Stimulated activated effector memory CD8-positive, alpha-beta T cell treated with anti-CD3 and anti-CD28 coated beads, Interleukin-12 subunit alpha, Interleukin-12 subunit beta, amount 100 ng/mL, for 72 hours (primary cell): Measurements from ENCODE around the gene IFIT5.

Experiments used
- ATAC-seq: fragments of 150-1000 bp; cut with Tn5 transposase; 2 replicates; pipeline ENCODE4 v1.10.0; 2021
- DNase-seq, 2 donors: peaks; one replicate each; pipeline ENCODE4 v3.0.0; 2021 to 2022; ENCODE audit warnings: low spot score in 2 of 2
- H3K27ac Mint-ChIP-seq: one replicate; pipeline ENCODE4 v1.8.0; 2022; ENCODE audit warnings: mild to moderate bottlenecking, mixed read lengths
- H3K36me3 Mint-ChIP-seq: one replicate; pipeline ENCODE4 v1.8.0; 2022; ENCODE audit warnings: mild to moderate bottlenecking, mixed read lengths
- H3K4me1 Mint-ChIP-seq: one replicate; pipeline ENCODE4 v1.8.0; 2022; ENCODE audit warnings: mixed read lengths
- H3K4me3 Mint-ChIP-seq: one replicate; pipeline ENCODE4 v1.8.0; 2022; ENCODE audit warnings: mild to moderate bottlenecking, mixed read lengths
- H3K9me3 Mint-ChIP-seq: one replicate; pipeline ENCODE4 v1.8.0; 2022; ENCODE audit warnings: mixed read lengths

Gene IFIT5, protein sequence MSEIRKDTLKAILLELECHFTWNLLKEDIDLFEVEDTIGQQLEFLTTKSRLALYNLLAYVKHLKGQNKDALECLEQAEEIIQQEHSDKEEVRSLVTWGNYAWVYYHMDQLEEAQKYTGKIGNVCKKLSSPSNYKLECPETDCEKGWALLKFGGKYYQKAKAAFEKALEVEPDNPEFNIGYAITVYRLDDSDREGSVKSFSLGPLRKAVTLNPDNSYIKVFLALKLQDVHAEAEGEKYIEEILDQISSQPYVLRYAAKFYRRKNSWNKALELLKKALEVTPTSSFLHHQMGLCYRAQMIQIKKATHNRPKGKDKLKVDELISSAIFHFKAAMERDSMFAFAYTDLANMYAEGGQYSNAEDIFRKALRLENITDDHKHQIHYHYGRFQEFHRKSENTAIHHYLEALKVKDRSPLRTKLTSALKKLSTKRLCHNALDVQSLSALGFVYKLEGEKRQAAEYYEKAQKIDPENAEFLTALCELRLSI

GRCh38 chr10:89414146-89414878 lies at the start of gene IFIT5:
Gene IFIT5, plus strand, starts transcription at chr10:89414568. Its CDS starts 231 bp downstream, at chr10:89414799.
- Mint-ChIP-seq H3K9me3 (no peaks in the 10 kb centered on the region), H3K27ac (peak within 1 kb of the TSS; percentile 96), H3K36me3 (peaks cover 15% of the 10 kb centered on the region), H3K4me1 (peaks cover 42% of the 10 kb centered on the region), H3K4me3 (peak within 1 kb of the TSS; percentile 94)
- DNase-seq, result peak; percentile 55 to 83
- peak; percentile 90 for ATAC-seq

DNA sequence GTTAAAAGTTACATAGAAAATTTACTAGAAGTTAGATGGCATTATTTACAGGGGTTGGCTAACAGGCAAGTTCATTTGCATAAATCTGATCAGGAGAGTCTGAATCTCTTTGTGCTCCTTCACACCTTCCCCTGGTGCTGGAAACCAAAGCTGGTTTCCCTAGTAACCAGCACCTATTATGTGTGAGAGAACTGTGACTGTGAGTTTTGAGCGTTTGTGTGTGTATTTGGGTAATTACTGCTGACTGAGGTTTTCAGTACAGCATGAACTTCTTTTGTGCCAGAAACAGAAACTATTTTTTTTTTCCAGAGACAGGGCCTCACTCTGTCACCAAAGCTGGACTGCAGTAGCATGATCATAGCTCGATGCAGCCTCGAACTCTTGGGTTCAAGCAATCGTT lies 46.8 kb upstream of the IFIT5 start:
- ATAC-seq (peak; percentile 74), DNase-seq (no peak)
- H3K36me3 Mint-ChIP-seq, result no peaks in the 10 kb centered on the region
- no peak overlapping the region for H3K4me3 Mint-ChIP-seq
- H3K27ac Mint-ChIP-seq, result no peak overlapping the region
- no peaks in the 10 kb centered on the region for H3K9me3 Mint-ChIP-seq
- H3K4me1 Mint-ChIP-seq, result peaks cover 18% of the 10 kb centered on the region

DNA sequence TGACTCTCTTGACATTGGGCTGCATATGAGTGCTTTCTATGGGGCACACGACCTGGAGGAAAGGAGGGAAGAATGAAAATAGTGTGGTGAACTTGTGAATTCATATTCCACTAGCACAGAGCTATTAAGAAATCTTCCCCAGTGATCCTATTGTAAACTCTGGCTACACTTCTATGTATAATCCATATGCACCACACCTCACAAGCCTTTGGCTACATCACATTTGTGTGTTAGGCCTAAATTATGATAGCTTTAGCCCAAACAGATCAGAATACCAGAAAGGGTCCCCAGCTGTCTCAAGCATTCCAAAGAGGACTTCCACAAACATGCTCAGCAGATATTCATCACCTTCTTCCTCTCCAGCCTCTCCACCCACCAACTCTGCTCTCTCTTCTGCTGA lies 46.2 kb upstream of the IFIT5 start:
- H3K36me3 Mint-ChIP-seq, result no peaks in the 10 kb centered on the region
- H3K27ac Mint-ChIP-seq, result no peak overlapping the region
- peaks cover 18% of the 10 kb centered on the region for H3K4me1 Mint-ChIP-seq

DNA sequence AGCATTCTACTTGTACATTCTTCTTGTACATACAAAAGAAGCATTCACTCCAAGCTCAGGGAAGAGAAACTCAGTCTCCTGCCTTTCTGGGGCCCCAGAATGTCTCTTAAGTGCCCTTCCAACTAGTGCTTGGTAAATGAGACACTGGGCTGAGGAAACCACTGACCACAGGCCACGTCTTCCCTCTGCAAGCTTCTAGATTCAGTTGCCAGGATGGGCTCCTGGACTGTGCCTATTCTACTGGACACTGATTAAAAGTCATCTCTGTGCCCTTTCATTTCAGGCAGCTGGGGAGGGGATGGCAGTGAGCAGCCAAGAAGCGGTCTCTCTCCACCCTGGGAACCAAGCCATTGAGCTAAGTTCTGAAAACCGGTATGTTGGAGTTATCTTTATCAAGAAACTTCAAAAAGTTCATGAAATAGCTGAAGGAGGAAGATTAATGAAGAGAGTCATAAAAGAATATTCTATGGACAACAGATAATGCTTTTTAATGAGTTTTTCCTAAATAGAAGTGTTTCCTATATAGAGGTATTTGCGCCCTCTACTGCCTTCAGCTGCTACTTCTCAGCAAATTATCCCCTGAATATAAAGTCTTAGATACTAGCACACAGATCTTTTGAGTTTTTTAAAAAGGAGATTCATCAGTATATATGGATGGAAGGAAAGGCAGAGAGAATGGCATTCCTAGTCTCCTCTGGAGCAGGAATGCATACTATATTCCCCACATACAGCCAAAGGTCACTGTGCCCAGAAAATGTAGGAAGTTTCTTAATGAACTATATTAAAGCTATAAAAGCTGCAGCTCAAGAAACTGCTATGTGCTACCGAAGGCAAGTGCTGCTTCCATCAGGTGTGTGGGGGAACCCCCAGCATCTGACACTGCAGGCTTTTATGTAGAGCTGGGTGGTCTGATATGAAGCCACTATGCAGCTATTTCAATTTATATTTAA lies 44.9 kb upstream of the IFIT5 start:
- Mint-ChIP-seq H3K4me3 (no peak overlapping the region), H3K9me3 (no peaks in the 10 kb centered on the region), H3K36me3 (no peaks in the 10 kb centered on the region), H3K27ac (no peak overlapping the region), H3K4me1 (peaks cover 18% of the 10 kb centered on the region)
- ATAC-seq (no peak), DNase-seq (no peak)

More for the DNA sequence above, 46.2 kb upstream of the IFIT5 start:
- Mint-ChIP-seq H3K9me3 (no peaks in the 10 kb centered on the region), H3K4me3 (no peak overlapping the region)
- ATAC-seq, result no peak
- DNase-seq, result no peak

DNA sequence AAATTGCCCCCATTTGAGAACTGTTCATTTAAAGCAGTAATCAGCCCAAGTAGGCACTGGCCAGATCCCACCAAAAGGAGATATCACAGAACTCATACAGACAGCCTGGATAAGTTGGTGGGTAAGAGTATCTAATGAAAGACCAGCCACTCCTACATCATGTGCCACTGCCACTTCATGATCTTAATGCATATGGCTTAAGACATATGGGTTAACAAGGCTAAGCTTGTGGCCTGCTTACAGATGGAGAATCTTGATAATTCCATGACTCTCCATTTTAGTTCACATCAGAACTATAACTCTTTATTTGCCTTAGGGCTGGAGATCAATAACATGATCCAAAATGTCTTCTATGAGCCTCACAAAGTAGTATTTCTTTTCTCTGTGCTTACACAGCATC lies 43.3 kb upstream of the IFIT5 start:
- no peaks in the 10 kb centered on the region for H3K9me3 Mint-ChIP-seq
- H3K4me1 Mint-ChIP-seq, result peaks cover 18% of the 10 kb centered on the region
- ATAC-seq (no peak), DNase-seq (no peak)
- H3K4me3 Mint-ChIP-seq, result no peak overlapping the region
- H3K36me3 Mint-ChIP-seq, result no peaks in the 10 kb centered on the region
- no peak overlapping the region for H3K27ac Mint-ChIP-seq

- H3K36me3 Mint-ChIP-seq, result no peaks in the 10 kb centered on the region
- ATAC-seq (no peak), DNase-seq (no peak)
- H3K4me1 Mint-ChIP-seq, result peaks cover 18% of the 10 kb centered on the region
- no peak overlapping the region for H3K4me3 Mint-ChIP-seq
- H3K9me3 Mint-ChIP-seq, result no peaks in the 10 kb centered on the region
- H3K27ac Mint-ChIP-seq, result no peak overlapping the region
Measured at GRCh38 chr10:89371987-89372386, 42.4 kb upstream of the IFIT5 start.

DNA sequence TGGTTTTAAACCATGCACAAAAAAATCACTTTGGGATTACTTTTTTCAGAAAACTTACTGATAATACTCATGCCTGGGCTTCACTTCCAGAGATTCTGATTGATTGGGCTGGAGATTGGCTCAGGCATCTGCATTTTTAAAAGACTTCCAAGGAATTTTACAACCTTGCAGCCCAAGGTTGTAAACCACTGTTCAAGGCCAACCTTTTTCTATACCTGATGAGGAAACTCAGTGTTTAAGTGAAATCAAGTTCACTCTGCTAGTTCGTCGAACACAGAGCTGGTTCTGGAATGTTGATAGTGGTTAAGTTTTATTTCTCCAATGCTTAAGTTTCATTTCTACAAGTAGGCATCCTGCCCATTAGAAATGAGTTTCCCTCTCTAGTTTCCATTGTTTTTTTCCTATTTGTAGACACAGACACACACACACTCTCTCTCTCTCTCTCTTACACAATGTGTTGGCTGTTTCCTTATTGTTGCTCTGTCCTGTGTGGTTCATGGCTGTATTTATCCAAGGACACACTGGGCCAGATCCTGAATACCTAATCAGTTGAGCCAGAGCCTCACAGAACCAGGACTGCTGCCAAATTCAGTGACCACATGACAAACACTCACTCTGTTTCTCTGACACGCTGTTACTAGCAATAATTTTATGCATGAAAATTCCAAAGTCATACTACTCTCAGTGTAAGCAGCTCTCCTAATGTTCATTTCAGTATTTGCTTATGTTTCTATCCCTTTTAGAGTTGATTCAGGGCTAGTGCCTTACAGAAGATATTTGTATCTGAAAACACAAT lies 40.3 kb upstream of the IFIT5 start:
- H3K36me3 Mint-ChIP-seq, result no peaks in the 10 kb centered on the region
- no peak for ATAC-seq
- no peak overlapping the region for H3K4me3 Mint-ChIP-seq
- no peak overlapping the region for H3K27ac Mint-ChIP-seq
- peaks cover 3% of the 10 kb centered on the region for H3K4me1 Mint-ChIP-seq
- no peaks in the 10 kb centered on the region for H3K9me3 Mint-ChIP-seq
- DNase-seq, result no peak

DNA sequence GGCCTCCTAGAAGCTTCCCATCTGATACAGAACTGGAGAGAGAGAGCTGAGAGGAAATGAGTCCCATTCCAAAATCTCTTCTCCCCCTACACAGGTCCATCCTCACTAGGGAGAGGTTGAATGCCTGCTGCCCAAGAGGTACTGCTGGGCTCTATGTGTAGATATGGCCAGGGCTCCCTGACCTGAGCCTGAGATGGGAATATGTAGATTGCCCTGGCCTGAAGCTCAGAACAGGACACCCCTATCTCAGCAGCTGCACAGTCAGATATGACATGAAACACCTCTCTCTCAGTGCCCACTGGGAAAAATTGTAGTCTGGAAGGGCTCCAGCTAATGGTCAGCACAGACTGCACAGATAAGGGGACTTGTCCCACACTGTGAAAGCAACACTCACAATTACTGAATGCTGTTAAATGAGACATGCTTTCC lies 39.6 kb upstream of the IFIT5 start:
- Mint-ChIP-seq H3K4me3 (no peak overlapping the region), H3K27ac (no peak overlapping the region), H3K36me3 (no peaks in the 10 kb centered on the region), H3K4me1 (no peaks in the 10 kb centered on the region), H3K9me3 (no peaks in the 10 kb centered on the region)
- ATAC-seq (no peak), DNase-seq (no peak)

- H3K27ac Mint-ChIP-seq, result no peak within 1 kb of the TSS
- DNase-seq (no peak), ATAC-seq (no peak)
- H3K36me3 Mint-ChIP-seq, result no peaks in the 10 kb centered on the region
- H3K4me3 Mint-ChIP-seq, result no peak within 1 kb of the TSS
- H3K4me1 Mint-ChIP-seq, result no peaks in the 10 kb centered on the region
- H3K9me3 Mint-ChIP-seq, result no peaks in the 10 kb centered on the region
Measured at GRCh38 chr10:89377705-89378637, 36.4 kb upstream of the IFIT5 start, which contains the start of gene IFIT1B. Gene IFIT1B, plus strand, starts transcription at chr10:89378056. Its CDS starts 80 bp downstream, at chr10:89378136.

- Mint-ChIP-seq H3K36me3 (no peaks in the 10 kb centered on the region), H3K4me3 (no peak overlapping the region), H3K9me3 (no peaks in the 10 kb centered on the region), H3K4me1 (no peaks in the 10 kb centered on the region), H3K27ac (no peak overlapping the region)
- ATAC-seq (no peak), DNase-seq (no peak)
Measured at GRCh38 chr10:89379103-89379502, 35.3 kb upstream of the IFIT5 start.

DNA sequence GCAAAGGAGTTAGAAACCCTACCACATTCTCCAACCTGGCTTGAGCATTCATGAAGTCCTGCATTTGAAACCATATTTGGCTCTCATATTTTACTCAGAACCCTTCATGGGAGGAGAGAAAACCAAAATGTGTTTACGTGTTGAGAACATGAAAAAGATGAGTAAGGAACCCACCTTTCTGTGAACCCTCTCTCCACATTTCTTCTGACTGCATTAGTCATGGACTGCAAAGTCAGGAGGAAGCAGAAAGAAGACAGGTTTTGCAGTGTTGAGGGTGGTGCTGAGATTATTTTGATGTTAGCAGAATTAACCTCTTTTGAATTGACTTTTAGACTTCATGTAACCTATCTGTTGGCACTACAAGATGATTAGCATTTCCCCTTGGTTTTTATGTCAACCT lies 31.6 kb upstream of the IFIT5 start:
- Mint-ChIP-seq H3K9me3 (no peaks in the 10 kb centered on the region), H3K4me3 (no peak overlapping the region), H3K27ac (no peak overlapping the region), H3K36me3 (no peaks in the 10 kb centered on the region), H3K4me1 (no peaks in the 10 kb centered on the region)
- ATAC-seq, result peak; percentile 77
- DNase-seq, result no peak

- ATAC-seq (no peak), DNase-seq (no peak)
- no peak overlapping the region for H3K4me3 Mint-ChIP-seq
- H3K36me3 Mint-ChIP-seq, result no peaks in the 10 kb centered on the region
- H3K9me3 Mint-ChIP-seq, result no peaks in the 10 kb centered on the region
- H3K27ac Mint-ChIP-seq, result no peak overlapping the region
- no peaks in the 10 kb centered on the region for H3K4me1 Mint-ChIP-seq
Measured at GRCh38 chr10:89384474-89385340, 29.7 kb upstream of the IFIT5 start.

GRCh38 chr10:89388806-89389205 lies 25.6 kb upstream of the IFIT5 start:
- Mint-ChIP-seq H3K4me3 (no peak overlapping the region), H3K36me3 (no peaks in the 10 kb centered on the region), H3K9me3 (no peaks in the 10 kb centered on the region), H3K27ac (no peak overlapping the region), H3K4me1 (peaks cover 16% of the 10 kb centered on the region)
- DNase-seq (no peak), ATAC-seq (no peak)
